GM21723 (cell line): Measurements from ENCODE around the gene ATP23.
A peak's percentile ranks its signal among the peaks of the same experiment; 100 is the strongest.

ENCODE experiments used
- ATAC-seq: cut with Tn5 transposase; IDR thresholded peaks from one replicate; pipeline ENCODE4 v1.9.1; 2021; ENCODE audit warnings: mild to moderate bottlenecking, moderate library complexity; ENCODE audit not compliant: unreplicated experiment

ATP23 gene

GRCh38 chr12:57907281-57907680 is 34.1 kb upstream of the ATP23 start:
- no peak for ATAC-seq

- ATAC-seq = no peak
Observed at GRCh38 chr12:57908511-57908910, 32.9 kb upstream of the ATP23 start.

GRCh38 chr12:57909056-57909455 is 32.3 kb upstream of the ATP23 start:
- no peak for ATAC-seq

- no peak for ATAC-seq
Observed at GRCh38 chr12:57909611-57910010, 31.8 kb upstream of the ATP23 start.

GRCh38 chr12:57918147-57918546 is 23.2 kb upstream of the ATP23 start:
- no peak for ATAC-seq

- ATAC-seq = no peak
Observed at GRCh38 chr12:57927086-57927485, 14.3 kb upstream of the ATP23 start.

- ATAC-seq = no peak
Observed at GRCh38 chr12:57929092-57929830, 12.1 kb upstream of the ATP23 start.

- ATAC-seq = no peak
Observed at GRCh38 chr12:57934819-57935218, 6.5 kb upstream of the ATP23 start.

GRCh38 chr12:57935331-57935730 is 6.0 kb upstream of the ATP23 start:
- ATAC-seq = no peak

- ATAC-seq = peak; percentile 100
Observed at GRCh38 chr12:57935839-57936512, 5.4 kb upstream of the ATP23 start.

GRCh38 chr12:57936513-57936883 is 4.9 kb upstream of the ATP23 start:
- no peak for ATAC-seq

GRCh38 chr12:57939291-57939690 is 2.1 kb upstream of the ATP23 start:
- ATAC-seq = no peak

GRCh38 chr12:57940052-57940914 is 1.1 kb upstream of the ATP23 start:
- no peak for ATAC-seq

GRCh38 chr12:57940915-57941164 is 527 bp upstream of the ATP23 start:
- no peak for ATAC-seq

- ATAC-seq = no peak
Observed at GRCh38 chr12:57943438-57944080, 2.2 kb downstream of the ATP23 start.

- ATAC-seq = no peak
Observed at GRCh38 chr12:57944313-57945023, 3.1 kb downstream of the ATP23 start.

- no peak for ATAC-seq
Observed at GRCh38 chr12:57952766-57953165, 11.4 kb downstream of the ATP23 start.

GRCh38 chr12:57954768-57955167 is 13.4 kb downstream of the ATP23 start:
- ATAC-seq = no peak

GRCh38 chr12:57958061-57958657 is 16.8 kb downstream of the ATP23 start:
- no peak for ATAC-seq

- no peak for ATAC-seq
Observed at GRCh38 chr12:57964421-57964820, 23.1 kb downstream of the ATP23 start.
